SK-N-SH (cell line): ENCODE results near the gene KCNJ8. TPM values are rescaled to one million over a fixed set of nuclear protein-coding genes. Genes with fewer than 3 reads are reported as not detected.

Experiments
- CTCF ChIA-PET: fragments of 300-600, 350-600 bp; formaldehyde crosslinking; extraction: SDS; loops from one replicate; lab custom pipeline; 2021; lab: Yijun Ruan, JAX
- POLR2A ChIA-PET: fragments of 350-600 bp; sonication (Branson Sonifier 250); formaldehyde crosslinking; extraction: SDS; loops from one replicate; lab custom pipeline; 2020; ENCODE audit warnings: antibody characterized with exemption, inconsistent platforms; lab: Yijun Ruan, JAX
- DNase-seq: peaks from one replicate; pipeline ENCODE4 v3.0.0; 2012
- H2AFZ ChIP-seq: fragments of 200-600 bp; sonication (generic); 2 replicates; pipeline ENCODE4 v1.8.1; 2016; ENCODE audit warnings: antibody characterized with exemption, mild to moderate bottlenecking, low read depth
- H3F3A ChIP-seq: fragments of 200-600 bp; sonication (generic); replicated peaks from 2 replicates; pipeline ENCODE3; 2016; ENCODE audit warnings: antibody characterized with exemption, mild to moderate bottlenecking; ENCODE audit not compliant: insufficient read depth
- H3K27ac ChIP-seq, 2 experiments: fragments of 200-500 bp in 1 of 2; fragments of 200-600 bp in 1 of 2; sonication (Bioruptor generic) in 1 of 2; sonication (generic), shearing (Covaris generic) in 1 of 2; 2 replicates each; pipeline versions ENCODE4 v1.5.1 to v1.6.1; 2014 to 2016; ENCODE audit warnings: low read depth in 2 of 2, inconsistent platforms in 1 of 2, low read length in 1 of 2, mild to moderate bottlenecking in 1 of 2, mixed read lengths in 1 of 2
- H3K27me3 ChIP-seq: fragments of 200-600 bp; sonication (generic), shearing (Covaris generic); 2 replicates; pipeline ENCODE4 v1.6.1; 2016; ENCODE audit warnings: mixed run types; ENCODE audit not compliant: insufficient read depth
- H3K36me3 ChIP-seq, 2 experiments: fragments of 200-500 bp in 1 of 2; fragments of 200-600 bp in 1 of 2; sonication (Bioruptor generic) in 1 of 2; sonication (generic) in 1 of 2; replicated peaks in 1 of 2; 2 replicates each; pipeline versions ENCODE3 to v1.5.1; 2014 to 2016; ENCODE audit warnings: low read length in 1 of 2, mild to moderate bottlenecking in 1 of 2; ENCODE audit not compliant: insufficient read depth in 2 of 2, control insufficient read depth in 1 of 2
- H3K4me1 ChIP-seq, 2 experiments: fragments of 200-500 bp in 1 of 2; fragments of 200-600 bp in 1 of 2; sonication (Bioruptor generic) in 1 of 2; sonication (generic), shearing (Covaris generic) in 1 of 2; 2 replicates each; pipeline versions ENCODE4 v1.5.1 to v1.6.1; 2014 to 2016; ENCODE audit warnings: low read depth in 1 of 2, low read length in 1 of 2, mixed run types in 1 of 2; ENCODE audit not compliant: insufficient read depth in 2 of 2, control insufficient read depth in 1 of 2
- H3K4me2 ChIP-seq: fragments of 200-600 bp; sonication (generic), shearing (Covaris generic); 2 replicates; pipeline ENCODE4 v1.6.1; 2017; ENCODE audit warnings: mixed run types
- H3K4me3 ChIP-seq, 2 experiments: fragments of 200-500 bp in 1 of 2; fragments of 200-600 bp in 1 of 2; sonication (Bioruptor generic) in 1 of 2; sonication (generic), shearing (Covaris generic) in 1 of 2; 2 replicates each; pipeline versions ENCODE4 v1.5.1 to v1.8.1; 2014 to 2016; ENCODE audit warnings: low read depth in 2 of 2, inconsistent platforms in 1 of 2, low read length in 1 of 2, mild to moderate bottlenecking in 1 of 2, mixed read lengths in 1 of 2, moderate library complexity in 1 of 2
- H3K79me2 ChIP-seq: fragments of 200-600 bp; sonication (generic); 2 replicates; pipeline ENCODE4 v1.8.1; 2017; ENCODE audit warnings: mild to moderate bottlenecking; ENCODE audit not compliant: insufficient read depth
- H3K9ac ChIP-seq: fragments of 200-600 bp; sonication (generic); 2 replicates; pipeline ENCODE4 v1.6.1; 2017; ENCODE audit warnings: mixed run types
- H3K9me2 ChIP-seq: fragments of 200-600 bp; sonication (generic); 2 replicates; pipeline ENCODE4 v1.6.1; 2017; ENCODE audit warnings: mixed run types
- H3K9me3 ChIP-seq: fragments of 200-600 bp; sonication (generic); 2 replicates; pipeline ENCODE4 v1.6.1; 2017; ENCODE audit warnings: mixed run types, mild to moderate bottlenecking, moderate library complexity
- H4K20me1 ChIP-seq: fragments of 200-600 bp; sonication (generic); 2 replicates; pipeline ENCODE4 v1.6.1; 2017; ENCODE audit warnings: mild to moderate bottlenecking, mixed run types; ENCODE audit not compliant: insufficient read depth
- ELF1 ChIP-seq: IDR thresholded peaks from 2 replicates; pipeline ENCODE4 v1.4.0; 2012
- EP300 ChIP-seq, 2 experiments: IDR thresholded peaks; 2 replicates each; pipeline versions ENCODE4 v1.4.0 to v1.6.1; 2012; ENCODE audit warnings: borderline replicate concordance in 1 of 2, low read depth in 1 of 2, low read length in 1 of 2
- JUND ChIP-seq: IDR thresholded peaks from 2 replicates; pipeline ENCODE4 v1.4.0; 2012
- MXI1 ChIP-seq: IDR thresholded peaks from 2 replicates; pipeline ENCODE4 v1.6.1; 2012; ENCODE audit warnings: mild to moderate bottlenecking, low read depth, low read length, improper control_type of control experiment
- NFIC ChIP-seq: IDR thresholded peaks from 2 replicates; pipeline ENCODE4 v1.4.0; 2012; ENCODE audit warnings: borderline replicate concordance
- POLR2AphosphoS5 ChIP-seq: IDR thresholded peaks from 2 replicates; pipeline ENCODE4 v1.6.1; 2012; ENCODE audit warnings: low read depth, low read length
- RCOR1 ChIP-seq: fragments of 150-350 bp; IDR thresholded peaks from 2 replicates; pipeline ENCODE4 v1.6.1; 2017; ENCODE audit warnings: antibody characterized with exemption, low read length
- RFX5 ChIP-seq: IDR thresholded peaks from 2 replicates; pipeline ENCODE4 v1.6.1; 2012; ENCODE audit warnings: mild to moderate bottlenecking, improper control_type of control experiment, low read length
- TCF12 ChIP-seq: IDR thresholded peaks from 2 replicates; pipeline ENCODE4 v1.4.0; 2012
- TEAD4 ChIP-seq: IDR thresholded peaks from 2 replicates; pipeline ENCODE4 v1.4.0; 2012; ENCODE audit warnings: mild to moderate bottlenecking, borderline replicate concordance; ENCODE audit not compliant: insufficient read depth
- WGBS: methylation state at CpG from one replicate; pipeline ENCODE4 v1.1.6; 2017; ENCODE audit warnings: low lambda C conversion rate; 5-methylcytosine and 5-hydroxymethylcytosine counted together
- polyA plus RNA-seq, 3 experiments: library from polyadenylated mRNA; depleted of rRNA; stranded (reverse); fragments of >200 nt; gene quantifications; 2 replicates each; pipeline ENCODE4 v1.2.3, GENCODE V29; 2012
- TF ChIP-seq, protein P1 (sequence below): fragments of 200-600 bp; sonication (generic); IDR thresholded peaks from 2 replicates; pipeline ENCODE4 v1.6.1; 2017; ENCODE audit warnings: antibody characterized with exemption, mild to moderate bottlenecking, moderate library complexity
- TF ChIP-seq, protein P2 (sequence below): fragments of 150-350 bp; IDR thresholded peaks from 2 replicates; pipeline ENCODE4 v1.6.1; 2017; ENCODE audit warnings: antibody characterized with exemption, low read length, low read depth, borderline replicate concordance

Gene KCNJ8
- polyA plus RNA-seq, 1 of the 3 experiments (the other 2 are of a cell fraction), result 0.15 TPM

DNA sequence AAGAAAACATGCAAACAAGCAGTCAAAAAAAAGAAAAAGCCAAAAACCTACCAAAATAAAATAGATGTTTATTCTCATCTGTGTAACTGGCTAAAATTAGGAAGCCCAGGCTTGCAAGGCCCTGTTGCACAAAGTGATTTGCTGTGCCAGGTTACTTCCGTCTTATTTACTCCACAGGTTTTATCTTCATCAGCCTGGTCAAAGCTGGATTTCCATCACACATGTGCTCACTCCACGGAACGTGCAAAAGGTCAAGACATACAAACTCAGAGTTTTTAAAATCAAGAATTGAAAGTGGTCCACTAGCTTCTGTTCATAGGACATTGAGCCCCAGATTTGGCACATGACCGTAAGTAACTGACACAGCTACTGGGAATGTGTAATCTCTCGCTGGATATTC, 14.8 kb downstream of the KCNJ8 start (continued):
- TF ChIP-seq TCF12, result no peak

DNA sequence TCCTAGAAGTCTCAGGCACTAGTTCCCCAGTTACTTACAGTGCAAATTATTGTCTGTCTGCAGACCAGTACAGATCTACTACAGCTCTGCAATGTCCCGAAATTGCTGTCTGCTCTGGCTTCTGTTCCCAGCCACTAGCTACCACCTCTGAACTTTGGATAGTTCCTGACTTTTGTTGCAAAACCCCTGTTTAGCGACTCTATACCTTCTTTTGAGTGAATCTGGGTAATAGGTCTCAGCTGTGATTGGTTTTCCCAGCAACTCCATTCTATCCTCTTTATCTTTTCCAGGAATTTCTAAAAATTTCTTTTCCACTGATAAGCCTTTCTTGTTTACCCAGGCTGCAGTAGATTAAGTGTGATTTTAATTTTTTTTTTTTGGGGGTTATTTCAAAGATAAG, 16.8 kb downstream of the KCNJ8 start:
- ChIA-PET CTCF (interaction anchor here (0.7 to 2.6 kb wide), 3 partner anchors 15 to 161 kb away, joined by 3 to 8 read pairs (median 4); no protein-coding TSS in a partner anchor), POLR2A (no interaction called here)
- WGBS, result 26% methylated on average over 2 of the region's 2 CpGs
- H3K4me1 ChIP-seq, result no peaks in the 10 kb centered on the region
- H3K79me2 ChIP-seq, result no peaks in the 10 kb centered on the region
- no peak for DNase-seq
- H3K36me3 ChIP-seq, result no peaks in the 10 kb centered on the region
- no peak overlapping the region for H3K9ac ChIP-seq
- H3K4me2 ChIP-seq, result no peak overlapping the region
- TF ChIP-seq RCOR1 (no peak), POLR2AphosphoS5 (no peak), MXI1 (no peak), RFX5 (no peak), ELF1 (no peak), TEAD4 (no peak), NFIC (no peak)
- TF ChIP-seq, protein P1, sequence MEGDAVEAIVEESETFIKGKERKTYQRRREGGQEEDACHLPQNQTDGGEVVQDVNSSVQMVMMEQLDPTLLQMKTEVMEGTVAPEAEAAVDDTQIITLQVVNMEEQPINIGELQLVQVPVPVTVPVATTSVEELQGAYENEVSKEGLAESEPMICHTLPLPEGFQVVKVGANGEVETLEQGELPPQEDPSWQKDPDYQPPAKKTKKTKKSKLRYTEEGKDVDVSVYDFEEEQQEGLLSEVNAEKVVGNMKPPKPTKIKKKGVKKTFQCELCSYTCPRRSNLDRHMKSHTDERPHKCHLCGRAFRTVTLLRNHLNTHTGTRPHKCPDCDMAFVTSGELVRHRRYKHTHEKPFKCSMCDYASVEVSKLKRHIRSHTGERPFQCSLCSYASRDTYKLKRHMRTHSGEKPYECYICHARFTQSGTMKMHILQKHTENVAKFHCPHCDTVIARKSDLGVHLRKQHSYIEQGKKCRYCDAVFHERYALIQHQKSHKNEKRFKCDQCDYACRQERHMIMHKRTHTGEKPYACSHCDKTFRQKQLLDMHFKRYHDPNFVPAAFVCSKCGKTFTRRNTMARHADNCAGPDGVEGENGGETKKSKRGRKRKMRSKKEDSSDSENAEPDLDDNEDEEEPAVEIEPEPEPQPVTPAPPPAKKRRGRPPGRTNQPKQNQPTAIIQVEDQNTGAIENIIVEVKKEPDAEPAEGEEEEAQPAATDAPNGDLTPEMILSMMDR, result no peak
- no peaks in the 10 kb centered on the region for H3K27me3 ChIP-seq
- no peaks in the 10 kb centered on the region for H3K9me2 ChIP-seq
- no peak overlapping the region for H3K27ac ChIP-seq
- no peak overlapping the region for H2AFZ ChIP-seq
- H3K9me3 ChIP-seq, result no peaks in the 10 kb centered on the region
- H4K20me1 ChIP-seq, result no peaks in the 10 kb centered on the region
- H3K4me3 ChIP-seq, result no peak overlapping the region
- no peaks in the 10 kb centered on the region for H3F3A ChIP-seq

DNA sequence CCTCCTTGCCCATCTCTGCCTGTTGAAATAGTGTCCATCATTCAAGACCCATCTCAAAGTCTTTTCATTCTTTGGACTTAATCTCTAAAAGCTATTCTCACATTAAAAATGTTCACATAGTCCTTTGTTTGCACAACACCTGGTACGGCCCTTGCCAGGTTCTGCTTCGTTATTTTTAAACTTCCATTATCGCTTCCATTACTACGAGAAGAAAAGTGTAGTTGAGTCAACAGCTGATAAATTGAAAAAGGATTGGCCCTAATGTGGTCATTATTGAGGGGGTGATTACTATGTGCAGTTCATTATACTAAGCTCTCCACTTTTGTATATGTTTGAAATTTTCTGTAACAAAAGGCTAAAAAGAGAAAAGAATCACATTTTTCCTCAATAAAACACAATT, 17.8 kb downstream of the KCNJ8 start:
- no peaks in the 10 kb centered on the region for H3F3A ChIP-seq
- ChIA-PET CTCF (interaction anchor here (2.6 kb wide), 1 partner anchor 17 kb away, joined by 8 read pairs; no protein-coding TSS in a partner anchor), POLR2A (no interaction called here)
- no peaks in the 10 kb centered on the region for H3K36me3 ChIP-seq
- H3K9ac ChIP-seq, result no peak overlapping the region
- no peak for DNase-seq
- no peak overlapping the region for H3K27ac ChIP-seq
- no peak overlapping the region for H3K4me2 ChIP-seq
- H3K9me3 ChIP-seq, result no peaks in the 10 kb centered on the region
- TF ChIP-seq, protein P2, sequence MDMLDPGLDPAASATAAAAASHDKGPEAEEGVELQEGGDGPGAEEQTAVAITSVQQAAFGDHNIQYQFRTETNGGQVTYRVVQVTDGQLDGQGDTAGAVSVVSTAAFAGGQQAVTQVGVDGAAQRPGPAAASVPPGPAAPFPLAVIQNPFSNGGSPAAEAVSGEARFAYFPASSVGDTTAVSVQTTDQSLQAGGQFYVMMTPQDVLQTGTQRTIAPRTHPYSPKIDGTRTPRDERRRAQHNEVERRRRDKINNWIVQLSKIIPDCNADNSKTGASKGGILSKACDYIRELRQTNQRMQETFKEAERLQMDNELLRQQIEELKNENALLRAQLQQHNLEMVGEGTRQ, result no peak
- TF ChIP-seq RCOR1 (no peak), EP300 (IDR thresholded peaks at IDR 0.05; ENCODE audit: borderline replicate concordance in 1 of 2, low read depth in 1 of 2, low read length in 1 of 2) (no peak), JUND (no peak), ELF1 (no peak), NFIC (no peak)
- no peaks in the 10 kb centered on the region; a peak in 1 of 4 replicates for H3K4me1 ChIP-seq
- no peaks in the 10 kb centered on the region for H4K20me1 ChIP-seq
- WGBS, result 74% methylated on average over 4 of the region's 4 CpGs
- H3K9me2 ChIP-seq, result no peaks in the 10 kb centered on the region
- no peak overlapping the region for H2AFZ ChIP-seq
- no peaks in the 10 kb centered on the region for H3K79me2 ChIP-seq
- no peaks in the 10 kb centered on the region for H3K27me3 ChIP-seq
- H3K4me3 ChIP-seq, result no peak overlapping the region
